HepG2 (cell line): Measurements from ENCODE around the gene CAMK1D.

Source experiments
- AHDC1 ChIP-seq: sonication (generic); formaldehyde crosslinking; IDR thresholded peaks from 2 replicates; pipeline ENCODE4 v1.5.1; 2020; ENCODE audit warnings: mild to moderate bottlenecking, missing genetic modification reagents, borderline replicate concordance
- ATF1 ChIP-seq: IDR thresholded peaks from 2 replicates; pipeline ENCODE4 v1.6.1; 2016; ENCODE audit warnings: mild to moderate bottlenecking, control low read depth
- BHLHE40 ChIP-seq: IDR thresholded peaks from 2 replicates; pipeline ENCODE4 v1.6.1; 2011; ENCODE audit warnings: low read length, improper control_type of control experiment
- CTCF ChIP-seq: sonication (generic); formaldehyde crosslinking; IDR thresholded peaks from 2 replicates; pipeline ENCODE4 v1.5.0; 2020; ENCODE audit warnings: mild to moderate bottlenecking, missing genetic modification reagents, moderate library complexity
- DDIT3 ChIP-seq: sonication (generic); formaldehyde crosslinking; IDR thresholded peaks from 2 replicates; pipeline ENCODE4 v1.4.0; 2020; ENCODE audit warnings: mild to moderate bottlenecking, missing genetic modification reagents
- HCFC1 ChIP-seq: fragments of 150-350 bp; IDR thresholded peaks from 2 replicates; pipeline ENCODE4 v1.6.1; 2014; ENCODE audit warnings: low read depth, low read length
- HDAC6 ChIP-seq: fragments of 200-600 bp; sonication (generic); IDR thresholded peaks from 2 replicates; pipeline ENCODE4 v1.7.0; 2017; ENCODE audit warnings: mild to moderate bottlenecking, antibody characterized with exemption, low read length, low read depth
- RAD51 ChIP-seq: fragments of 450-650 bp; IDR thresholded peaks from 2 replicates; pipeline ENCODE4 v1.6.1; 2016; ENCODE audit warnings: borderline replicate concordance
- RNF2 ChIP-seq: fragments of 450-650 bp; conservative IDR thresholded peaks from 2 replicates; pipeline ENCODE4 v1.6.1; 2016; ENCODE audit warnings: low read depth
- SRSF9 ChIP-seq: fragments of 200-400 bp; formaldehyde crosslinking; IDR thresholded peaks from 2 replicates; pipeline ENCODE4 v1.6.1; 2018; ENCODE audit warnings: borderline replicate concordance, mild to moderate bottlenecking, low read depth, low read length; ENCODE audit not compliant: insufficient read depth, poor library complexity, severe bottlenecking
- XRCC5 ChIP-seq: fragments of 200-400 bp; formaldehyde crosslinking; optimal IDR thresholded peaks from 2 replicates; pipeline ENCODE3; 2017; ENCODE audit warnings: mild to moderate bottlenecking, low read length
- ZNF512 ChIP-seq: sonication (generic); formaldehyde crosslinking; IDR thresholded peaks from 2 replicates; pipeline ENCODE4 v1.4.0; 2020; ENCODE audit warnings: mild to moderate bottlenecking, missing genetic modification reagents

- TF ChIP-seq RAD51 = no peak
- TF ChIP-seq SRSF9 = no peak
- no peak for TF ChIP-seq DDIT3 (CRISPR knock-in tag)
- TF ChIP-seq ZNF512 = no peak
- TF ChIP-seq HDAC6 = no peak
- no peak for TF ChIP-seq ATF1
- no peak for TF ChIP-seq XRCC5
- TF ChIP-seq BHLHE40 = no peak
- TF ChIP-seq AHDC1 (CRISPR knock-in tag) = no peak
- no peak for TF ChIP-seq HCFC1
- TF ChIP-seq RNF2 = no peak
- TF ChIP-seq CTCF (CRISPR knock-in tag) = no peak
Observed at GRCh38 chr10:12430406-12430982, 81.1 kb downstream of the CAMK1D start.
